Measurements from ENCODE around the gene ACTG1.

DNA sequence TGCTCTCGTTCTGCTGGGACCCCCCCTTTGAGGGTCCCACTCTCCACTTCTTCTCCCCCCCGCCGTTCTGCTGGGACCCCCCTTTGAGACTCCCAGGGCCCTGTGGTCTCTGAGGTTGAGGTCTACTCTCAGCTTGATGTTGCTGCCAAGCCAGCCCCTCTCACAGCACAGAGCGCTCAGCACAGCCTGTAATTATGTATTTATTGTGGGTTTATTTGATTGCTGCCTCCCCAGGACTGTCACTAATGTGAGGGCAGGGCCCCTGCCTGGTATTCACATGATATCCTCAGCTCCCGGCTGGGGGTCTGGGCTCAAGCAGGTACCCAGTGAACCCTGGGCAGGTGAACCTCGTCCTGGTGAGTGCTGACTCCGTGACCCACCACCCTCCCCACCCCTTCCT lies 35.4 kb downstream of the ACTG1 start:
- TF ChIP-seq, protein P1, sequence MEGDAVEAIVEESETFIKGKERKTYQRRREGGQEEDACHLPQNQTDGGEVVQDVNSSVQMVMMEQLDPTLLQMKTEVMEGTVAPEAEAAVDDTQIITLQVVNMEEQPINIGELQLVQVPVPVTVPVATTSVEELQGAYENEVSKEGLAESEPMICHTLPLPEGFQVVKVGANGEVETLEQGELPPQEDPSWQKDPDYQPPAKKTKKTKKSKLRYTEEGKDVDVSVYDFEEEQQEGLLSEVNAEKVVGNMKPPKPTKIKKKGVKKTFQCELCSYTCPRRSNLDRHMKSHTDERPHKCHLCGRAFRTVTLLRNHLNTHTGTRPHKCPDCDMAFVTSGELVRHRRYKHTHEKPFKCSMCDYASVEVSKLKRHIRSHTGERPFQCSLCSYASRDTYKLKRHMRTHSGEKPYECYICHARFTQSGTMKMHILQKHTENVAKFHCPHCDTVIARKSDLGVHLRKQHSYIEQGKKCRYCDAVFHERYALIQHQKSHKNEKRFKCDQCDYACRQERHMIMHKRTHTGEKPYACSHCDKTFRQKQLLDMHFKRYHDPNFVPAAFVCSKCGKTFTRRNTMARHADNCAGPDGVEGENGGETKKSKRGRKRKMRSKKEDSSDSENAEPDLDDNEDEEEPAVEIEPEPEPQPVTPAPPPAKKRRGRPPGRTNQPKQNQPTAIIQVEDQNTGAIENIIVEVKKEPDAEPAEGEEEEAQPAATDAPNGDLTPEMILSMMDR (IDR thresholded peaks at IDR 0.05): no peak
- TF ChIP-seq, protein P2, sequence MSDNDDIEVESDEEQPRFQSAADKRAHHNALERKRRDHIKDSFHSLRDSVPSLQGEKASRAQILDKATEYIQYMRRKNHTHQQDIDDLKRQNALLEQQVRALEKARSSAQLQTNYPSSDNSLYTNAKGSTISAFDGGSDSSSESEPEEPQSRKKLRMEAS (IDR thresholded peaks at IDR 0.05; ENCODE audit: low read depth): no peak
- TF ChIP-seq, protein P3, sequence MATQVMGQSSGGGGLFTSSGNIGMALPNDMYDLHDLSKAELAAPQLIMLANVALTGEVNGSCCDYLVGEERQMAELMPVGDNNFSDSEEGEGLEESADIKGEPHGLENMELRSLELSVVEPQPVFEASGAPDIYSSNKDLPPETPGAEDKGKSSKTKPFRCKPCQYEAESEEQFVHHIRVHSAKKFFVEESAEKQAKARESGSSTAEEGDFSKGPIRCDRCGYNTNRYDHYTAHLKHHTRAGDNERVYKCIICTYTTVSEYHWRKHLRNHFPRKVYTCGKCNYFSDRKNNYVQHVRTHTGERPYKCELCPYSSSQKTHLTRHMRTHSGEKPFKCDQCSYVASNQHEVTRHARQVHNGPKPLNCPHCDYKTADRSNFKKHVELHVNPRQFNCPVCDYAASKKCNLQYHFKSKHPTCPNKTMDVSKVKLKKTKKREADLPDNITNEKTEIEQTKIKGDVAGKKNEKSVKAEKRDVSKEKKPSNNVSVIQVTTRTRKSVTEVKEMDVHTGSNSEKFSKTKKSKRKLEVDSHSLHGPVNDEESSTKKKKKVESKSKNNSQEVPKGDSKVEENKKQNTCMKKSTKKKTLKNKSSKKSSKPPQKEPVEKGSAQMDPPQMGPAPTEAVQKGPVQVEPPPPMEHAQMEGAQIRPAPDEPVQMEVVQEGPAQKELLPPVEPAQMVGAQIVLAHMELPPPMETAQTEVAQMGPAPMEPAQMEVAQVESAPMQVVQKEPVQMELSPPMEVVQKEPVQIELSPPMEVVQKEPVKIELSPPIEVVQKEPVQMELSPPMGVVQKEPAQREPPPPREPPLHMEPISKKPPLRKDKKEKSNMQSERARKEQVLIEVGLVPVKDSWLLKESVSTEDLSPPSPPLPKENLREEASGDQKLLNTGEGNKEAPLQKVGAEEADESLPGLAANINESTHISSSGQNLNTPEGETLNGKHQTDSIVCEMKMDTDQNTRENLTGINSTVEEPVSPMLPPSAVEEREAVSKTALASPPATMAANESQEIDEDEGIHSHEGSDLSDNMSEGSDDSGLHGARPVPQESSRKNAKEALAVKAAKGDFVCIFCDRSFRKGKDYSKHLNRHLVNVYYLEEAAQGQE (IDR thresholded peaks at IDR 0.05; ENCODE audit: low read depth, low read length): no peak
- TF ChIP-seq NRF1 (IDR thresholded peaks at IDR 0.05; ENCODE audit: low read depth, low read length) (no peak), SIN3A (IDR thresholded peaks at IDR 0.05; ENCODE audit: borderline replicate concordance, low read depth, low read length) (no peak), MEF2A (IDR thresholded peaks at IDR 0.05; ENCODE audit: borderline replicate concordance, low read depth) (no peak), TAF1 (IDR thresholded peaks at IDR 0.05; ENCODE audit: borderline replicate concordance, low read depth, low read length) (no peak), EZH2phosphoT487 (IDR thresholded peaks at IDR 0.05; ENCODE audit: borderline replicate concordance, low read depth) (no peak), FOXJ3 (CRISPR knock-in tag; IDR thresholded peaks at IDR 0.05) (no peak), CHD2 (IDR thresholded peaks at IDR 0.05; ENCODE audit: low read length, partially characterized antibody) (no peak)
- TF ChIP-seq, protein P4, sequence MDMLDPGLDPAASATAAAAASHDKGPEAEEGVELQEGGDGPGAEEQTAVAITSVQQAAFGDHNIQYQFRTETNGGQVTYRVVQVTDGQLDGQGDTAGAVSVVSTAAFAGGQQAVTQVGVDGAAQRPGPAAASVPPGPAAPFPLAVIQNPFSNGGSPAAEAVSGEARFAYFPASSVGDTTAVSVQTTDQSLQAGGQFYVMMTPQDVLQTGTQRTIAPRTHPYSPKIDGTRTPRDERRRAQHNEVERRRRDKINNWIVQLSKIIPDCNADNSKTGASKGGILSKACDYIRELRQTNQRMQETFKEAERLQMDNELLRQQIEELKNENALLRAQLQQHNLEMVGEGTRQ (IDR thresholded peaks at IDR 0.05; ENCODE audit: borderline replicate concordance, low read depth, low read length): no peak

Measured in SK-N-SH (cell line).